HG03280 (cell line): ENCODE results near the gene SLC9A4.
A peak's percentile ranks its signal among the peaks of the same experiment; 100 is the strongest.

ENCODE experiments used
- ATAC-seq: cut with Tn5 transposase; IDR thresholded peaks from one replicate; pipeline ENCODE4 v1.9.1; 2021; ENCODE audit warnings: mild to moderate bottlenecking, moderate library complexity; ENCODE audit not compliant: unreplicated experiment

SLC9A4 gene

DNA sequence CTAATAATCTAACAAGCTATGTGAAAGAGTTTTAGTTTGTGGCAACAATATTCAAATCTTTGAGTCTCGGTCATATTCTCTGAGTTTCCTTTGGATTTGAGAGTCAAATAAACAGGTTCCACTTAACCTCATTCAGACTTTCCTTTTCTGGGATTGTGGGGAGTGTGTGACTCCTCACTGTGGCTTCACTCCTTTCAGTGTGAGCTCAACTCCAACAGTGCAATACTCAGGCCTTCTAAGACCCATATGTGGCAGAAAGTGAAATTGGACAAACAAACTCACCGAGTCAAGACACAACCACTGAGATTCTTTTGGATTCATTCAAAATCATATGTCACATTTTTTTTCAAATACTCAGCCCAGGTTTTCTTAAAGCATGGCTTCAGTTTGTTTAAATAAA lies 25.4 kb downstream of the SLC9A4 start:
- no peak for ATAC-seq

DNA sequence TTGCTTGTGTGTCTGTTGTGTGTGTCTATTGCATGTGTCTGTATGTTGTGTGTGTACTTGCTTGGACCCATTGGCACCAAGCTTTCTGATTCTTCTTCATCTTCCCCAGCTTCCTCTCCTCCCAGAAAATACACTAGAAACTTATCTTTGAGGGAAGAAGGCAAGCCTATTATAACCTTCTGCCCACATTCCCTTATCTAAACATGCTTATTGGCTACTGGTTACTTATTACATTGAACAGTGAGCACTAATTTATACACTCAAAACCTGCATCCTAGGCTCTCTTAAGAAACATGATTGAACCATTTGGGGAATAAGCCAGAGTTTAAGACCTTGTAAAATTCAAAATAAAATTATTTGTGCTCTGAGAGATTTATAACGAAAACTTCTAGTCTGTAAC lies 26.5 kb downstream of the SLC9A4 start:
- no peak for ATAC-seq

DNA sequence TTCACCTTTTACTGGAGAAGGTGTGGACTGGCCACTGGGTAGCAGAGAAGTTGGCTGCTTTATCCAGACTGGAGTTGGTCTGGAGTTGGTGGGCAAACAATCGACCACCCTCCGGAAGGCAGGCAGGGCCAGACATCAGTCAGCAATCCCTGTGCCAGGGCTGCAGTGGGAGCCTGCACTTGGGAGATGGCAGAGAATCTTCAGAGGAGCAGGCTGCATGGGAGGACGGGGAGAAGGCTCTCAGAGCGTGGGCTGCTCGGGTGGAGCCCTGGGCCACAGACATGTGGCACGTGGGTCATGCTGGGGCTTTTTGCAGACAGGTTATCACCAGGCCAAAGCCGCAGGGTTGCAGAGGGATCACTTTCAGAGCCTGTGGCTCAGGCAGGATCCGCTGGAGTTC lies 29.6 kb downstream of the SLC9A4 start:
- ATAC-seq, result no peak

DNA sequence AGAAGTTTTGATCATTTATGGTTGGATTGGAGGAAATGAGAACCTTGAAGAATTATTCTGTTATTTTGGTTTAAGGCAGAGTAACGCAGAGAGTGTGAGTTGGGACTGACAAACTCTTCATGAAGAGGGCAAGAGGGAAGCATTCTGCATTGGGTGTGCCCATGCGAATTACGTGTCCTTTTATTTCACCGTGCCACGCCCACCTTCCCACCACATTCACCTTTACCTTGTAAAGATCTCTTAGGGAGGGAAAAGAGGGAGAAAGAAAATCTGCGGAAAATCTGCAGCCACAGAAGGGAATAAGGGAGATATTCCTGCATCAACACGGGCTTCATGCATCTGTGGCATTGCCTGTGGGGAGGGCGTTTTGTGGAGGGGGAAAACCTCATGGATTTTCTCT lies 31.8 kb downstream of the SLC9A4 start:
- no peak for ATAC-seq

DNA sequence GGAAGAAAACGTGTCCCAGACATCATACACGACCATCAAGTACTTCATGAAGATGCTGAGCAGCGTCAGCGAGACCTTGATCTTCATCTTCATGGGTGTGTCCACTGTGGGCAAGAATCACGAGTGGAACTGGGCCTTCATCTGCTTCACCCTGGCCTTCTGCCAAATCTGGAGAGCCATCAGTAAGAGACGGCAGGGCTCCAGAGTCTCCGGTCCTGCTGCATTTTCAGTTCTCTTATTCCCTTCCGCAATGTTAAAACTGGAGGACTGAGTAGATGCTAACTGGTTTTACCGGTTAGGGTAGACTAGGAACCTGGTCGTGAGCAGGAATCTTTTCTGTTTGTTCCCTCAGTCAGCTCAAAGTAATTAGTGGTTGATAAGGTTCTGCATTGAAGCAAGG lies 32.3 kb downstream of the SLC9A4 start:
- no peak for ATAC-seq

DNA sequence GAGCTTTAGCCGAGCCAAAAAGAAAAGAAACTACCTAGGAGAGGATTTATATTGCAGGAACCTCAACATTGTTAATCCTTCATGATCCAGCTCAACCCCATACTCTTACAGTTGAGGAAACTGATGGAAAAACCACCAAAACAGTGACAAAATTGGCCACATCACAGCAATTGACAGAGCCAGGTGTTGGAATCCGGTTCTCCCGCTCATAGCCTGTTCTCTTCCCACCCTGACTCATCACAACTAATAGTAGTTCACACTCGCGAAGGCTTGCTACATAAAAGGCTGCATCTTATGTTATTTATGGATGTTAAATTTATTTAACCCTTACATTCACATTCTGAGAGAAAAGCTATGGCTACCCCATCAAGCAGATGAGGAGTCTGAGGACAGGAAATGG lies 33.7 kb downstream of the SLC9A4 start:
- ATAC-seq, result no peak

DNA sequence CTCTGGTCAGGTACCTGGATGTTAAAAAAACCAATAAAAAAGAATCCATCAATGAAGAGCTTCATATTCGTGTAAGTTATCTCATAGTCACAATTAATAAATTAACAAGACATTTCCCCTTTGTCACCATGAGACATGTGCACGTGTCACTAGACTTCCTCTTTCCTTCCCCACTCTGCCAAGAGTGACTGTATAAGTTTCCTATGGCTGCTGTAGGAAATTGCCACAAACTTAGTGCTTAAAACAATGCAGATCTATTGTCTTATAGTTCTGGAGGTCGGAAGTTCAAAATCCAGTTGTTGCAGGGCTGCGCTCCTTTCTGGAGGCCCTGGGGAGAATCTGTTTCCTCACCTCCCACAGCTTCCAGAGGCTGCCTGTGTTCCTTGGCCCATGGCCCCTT lies 35.8 kb downstream of the SLC9A4 start:
- ATAC-seq, result no peak

DNA sequence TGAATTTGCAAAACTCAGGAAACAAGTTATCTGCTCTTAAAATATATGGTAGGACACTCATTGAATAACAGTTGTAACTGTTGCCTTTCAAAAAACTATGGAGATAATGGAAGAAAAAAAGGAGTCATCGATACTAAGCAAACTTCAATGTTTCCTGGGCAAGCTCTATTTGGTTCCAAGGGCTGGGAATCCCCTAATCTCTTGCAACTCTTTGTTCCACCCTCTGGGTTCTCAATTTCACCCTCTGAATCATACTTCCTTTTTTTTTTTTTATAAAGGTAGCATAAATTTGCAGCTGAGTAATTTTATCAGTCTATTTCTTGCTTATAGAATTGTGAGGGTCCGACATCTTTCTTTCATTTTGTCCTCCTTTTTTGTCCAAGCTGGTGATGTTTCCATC lies 36.7 kb downstream of the SLC9A4 start:
- no peak for ATAC-seq

DNA sequence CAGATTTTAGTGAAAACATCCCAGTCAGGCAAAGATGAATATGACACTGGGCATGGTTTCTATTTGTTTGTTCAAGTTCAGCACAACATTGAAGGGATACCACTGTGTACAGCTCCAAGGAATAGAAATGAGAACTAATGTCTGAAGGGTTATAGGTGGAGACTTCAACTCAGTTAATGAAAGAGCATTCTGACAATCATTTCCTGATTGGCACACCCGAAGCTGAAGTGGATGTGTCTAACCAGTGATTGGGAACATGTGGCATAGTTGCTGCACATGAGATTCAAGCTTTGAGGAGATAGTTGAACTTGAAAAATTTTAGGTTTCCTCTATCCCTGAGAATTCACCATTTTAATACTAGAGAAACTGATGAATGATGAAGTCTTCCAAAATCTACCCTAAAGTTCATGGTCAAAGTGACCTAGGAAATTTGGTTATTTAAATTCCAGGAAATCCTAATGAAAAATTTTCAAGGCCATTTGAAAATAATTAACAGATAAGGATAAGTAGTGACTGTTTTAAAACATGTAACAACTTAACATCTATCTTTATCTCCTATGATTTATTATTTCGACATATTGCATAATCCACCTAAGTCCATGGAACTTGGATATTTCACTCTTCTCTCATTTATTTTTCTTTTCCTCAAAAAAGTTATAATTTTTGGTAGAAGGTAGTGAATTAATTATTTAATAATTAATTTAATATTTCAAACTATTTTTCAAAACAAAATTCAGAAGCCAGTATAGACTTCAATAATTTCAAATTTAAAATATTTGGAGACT lies 38.0 kb downstream of the SLC9A4 start:
- no peak for ATAC-seq

DNA sequence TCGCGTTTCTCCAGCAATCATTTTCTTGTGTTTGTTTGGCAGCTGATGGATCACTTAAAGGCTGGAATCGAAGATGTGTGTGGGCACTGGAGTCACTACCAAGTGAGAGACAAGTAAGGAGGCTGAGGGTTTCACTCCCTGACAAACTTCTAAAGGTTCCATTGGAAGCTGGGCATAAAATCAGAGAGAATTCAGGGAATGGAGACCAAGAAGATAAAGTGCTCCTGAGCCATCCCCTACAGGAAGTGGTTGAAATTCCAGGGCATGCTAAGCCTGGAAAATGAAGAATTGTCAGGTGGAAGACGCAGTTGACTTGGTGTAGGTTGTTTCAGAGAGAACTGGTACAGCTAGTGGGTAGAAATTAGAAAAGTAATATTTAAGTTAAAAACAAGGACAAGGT lies 39.1 kb downstream of the SLC9A4 start:
- ATAC-seq, result no peak

DNA sequence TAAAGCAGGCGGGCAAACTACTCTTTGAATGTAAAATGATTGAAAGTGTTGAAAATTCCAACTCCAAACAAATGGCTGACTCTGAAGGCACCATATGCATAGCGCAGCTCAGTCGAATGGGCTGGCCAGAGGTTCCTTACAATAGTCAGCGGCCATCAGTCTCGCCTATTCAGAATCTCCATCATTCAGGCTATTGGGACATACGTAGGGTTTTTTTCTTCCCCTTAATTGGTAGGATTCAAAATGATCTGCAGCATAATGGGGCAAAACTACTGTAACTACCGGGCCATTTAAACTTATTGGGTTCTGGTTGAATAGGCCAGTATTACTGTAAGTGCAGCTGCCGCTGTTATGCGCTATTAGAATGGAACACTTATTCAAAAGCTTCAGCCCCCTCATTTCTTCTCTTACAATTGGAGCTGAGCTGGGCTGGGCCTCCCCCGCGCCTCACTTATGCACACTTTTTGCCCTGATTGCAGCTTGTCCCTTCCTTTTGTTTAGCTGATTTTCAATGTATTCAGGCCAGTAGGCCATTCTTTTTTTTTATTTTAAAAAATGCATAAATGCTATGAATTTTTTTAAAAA lies 40.4 kb downstream of the SLC9A4 start:
- ATAC-seq, result no peak

DNA sequence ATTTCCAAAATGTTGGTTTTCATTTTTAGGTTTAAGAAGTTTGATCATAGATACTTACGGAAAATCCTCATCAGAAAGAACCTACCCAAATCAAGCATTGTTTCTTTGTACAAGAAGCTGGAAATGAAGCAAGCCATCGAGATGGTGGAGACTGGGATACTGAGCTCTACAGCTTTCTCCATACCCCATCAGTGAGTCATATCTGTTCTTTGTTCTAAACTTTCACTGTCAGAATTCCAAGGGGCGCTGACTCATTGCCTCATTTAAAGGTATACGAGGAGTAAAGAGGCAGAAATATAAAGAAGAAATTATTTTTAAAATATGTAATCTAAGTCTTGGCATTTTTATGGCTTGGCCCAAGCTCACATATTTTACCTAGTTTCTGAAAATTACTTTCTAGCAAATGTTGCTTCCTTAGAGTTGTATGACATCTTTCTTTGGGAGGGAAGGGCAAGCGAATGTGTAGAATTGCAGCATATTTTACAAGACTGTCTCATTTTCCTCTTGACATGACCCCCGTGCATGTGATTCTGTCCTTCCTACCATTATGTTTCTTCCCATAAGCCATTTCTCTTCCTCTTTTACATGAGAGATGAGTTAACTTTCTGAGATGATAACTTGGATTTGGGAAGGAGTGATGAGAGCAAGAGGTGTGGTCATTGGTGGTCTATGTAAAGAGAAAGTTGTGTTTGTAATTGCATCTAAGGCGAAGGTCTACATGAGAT lies 41.2 kb downstream of the SLC9A4 start:
- no peak for ATAC-seq

DNA sequence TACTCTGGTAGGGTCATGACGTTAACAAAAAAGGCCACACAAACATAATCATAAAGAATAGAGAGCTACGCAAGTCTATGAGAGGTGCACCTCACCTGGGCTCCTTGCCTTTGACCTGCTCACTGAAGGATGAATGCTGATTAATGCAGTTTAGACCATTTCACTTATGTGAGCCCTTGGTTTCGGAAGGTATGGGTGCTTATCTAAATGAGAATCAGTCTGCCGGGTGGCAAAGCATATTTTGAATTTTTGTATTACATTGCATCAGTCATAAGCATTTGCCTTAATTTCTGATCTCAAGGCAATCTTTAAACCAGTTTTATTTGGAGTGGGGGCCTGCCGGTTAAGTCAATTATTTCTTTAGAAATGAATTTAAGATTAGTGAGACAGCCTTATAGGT lies 42.8 kb downstream of the SLC9A4 start:
- no peak for ATAC-seq

DNA sequence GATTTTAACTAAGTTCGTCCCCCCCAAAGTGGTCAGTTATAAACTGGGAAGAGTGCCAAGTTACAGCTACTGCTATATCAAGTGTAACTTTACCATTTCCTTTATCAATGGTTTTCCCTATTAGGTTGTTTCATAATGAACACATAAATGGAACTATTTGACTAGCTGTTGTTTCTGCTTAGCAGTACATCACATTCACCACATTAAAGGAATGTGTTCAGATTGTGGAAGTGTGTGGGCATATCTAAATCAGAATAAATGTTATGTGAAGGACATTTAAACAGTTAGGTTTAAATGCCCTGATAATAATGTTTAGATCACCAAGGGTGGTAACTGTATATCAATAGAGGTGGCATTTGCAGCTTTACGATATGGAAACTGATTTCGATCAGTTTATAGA lies 45.1 kb downstream of the SLC9A4 start:
- ATAC-seq, result no peak

DNA sequence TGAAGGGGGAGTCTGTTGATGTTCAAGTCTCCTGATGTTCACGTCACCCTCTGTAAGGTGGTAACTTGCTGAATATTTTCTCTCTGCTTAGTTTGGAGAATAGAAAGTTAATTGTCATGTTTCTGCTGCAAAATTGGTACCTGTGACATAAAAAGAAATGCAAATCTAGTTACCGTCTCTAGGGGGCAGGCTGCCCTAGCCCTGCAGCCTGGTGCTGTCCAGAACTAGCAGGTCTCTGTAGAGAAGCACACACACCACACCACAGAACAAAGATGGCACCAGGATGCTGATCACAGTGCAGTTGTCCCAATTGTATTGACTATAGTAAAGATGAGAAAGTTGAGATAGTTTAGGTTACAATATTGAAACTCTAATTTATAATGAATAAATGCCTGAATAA lies 47.0 kb downstream of the SLC9A4 start:
- peak; percentile 66 for ATAC-seq

DNA sequence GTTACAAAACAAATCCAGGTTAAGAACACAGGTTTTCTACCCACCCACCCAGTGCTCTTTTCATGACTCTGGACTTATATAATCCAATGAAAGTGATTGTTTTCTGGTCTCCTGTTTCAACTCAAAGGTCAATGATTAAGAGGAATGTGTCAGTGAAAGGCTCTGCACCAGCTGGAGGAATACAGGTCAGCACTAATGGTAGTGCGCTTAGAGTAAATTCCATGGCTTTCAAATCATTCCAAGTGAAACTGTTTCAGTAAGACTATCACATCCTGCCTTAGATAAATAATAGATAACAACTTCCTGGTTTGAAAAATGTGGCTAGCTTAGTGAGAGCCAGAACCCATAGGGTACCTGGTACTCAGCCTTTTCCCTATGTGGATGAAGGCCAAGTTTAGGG lies 47.8 kb downstream of the SLC9A4 start:
- ATAC-seq, result no peak

DNA sequence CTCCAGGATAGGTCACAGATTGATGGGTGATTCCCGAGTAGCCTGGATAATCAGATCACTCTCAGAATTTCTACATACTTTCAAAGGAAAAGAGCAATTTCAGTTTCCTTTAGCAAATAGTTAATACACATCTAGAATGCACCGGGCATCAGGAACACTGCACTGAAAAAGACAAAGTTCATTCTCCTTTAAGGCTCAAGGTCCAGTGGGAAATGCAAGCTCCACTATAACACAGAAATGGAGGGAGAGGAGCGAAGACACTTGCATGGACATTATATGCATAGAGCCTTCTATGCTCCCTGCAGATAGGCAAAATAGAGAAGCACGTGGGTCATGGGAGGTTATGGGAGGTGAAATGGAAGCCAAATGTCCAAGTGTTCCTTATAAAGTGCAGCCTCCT lies 49.1 kb downstream of the SLC9A4 start:
- no peak for ATAC-seq

DNA sequence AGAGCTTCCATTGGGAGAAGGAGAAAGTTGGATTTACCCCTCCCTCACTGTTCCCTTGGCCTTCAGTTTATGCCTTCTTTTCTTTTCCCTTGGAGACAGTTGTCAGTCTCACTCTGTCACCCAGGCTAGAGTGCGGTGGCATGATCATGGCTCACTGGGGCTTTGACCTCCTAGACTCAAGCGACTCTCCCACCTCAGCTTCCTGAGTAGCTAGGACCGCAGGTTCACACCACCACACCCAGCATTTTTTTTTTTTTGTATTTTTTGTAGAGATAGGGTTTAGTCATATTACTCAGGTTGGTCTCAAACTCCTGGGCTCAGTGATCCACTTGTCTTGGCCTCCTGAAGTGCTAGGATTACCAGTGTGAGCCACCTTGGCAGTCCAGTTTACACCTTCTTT lies 49.9 kb downstream of the SLC9A4 start:
- ATAC-seq, result no peak

DNA sequence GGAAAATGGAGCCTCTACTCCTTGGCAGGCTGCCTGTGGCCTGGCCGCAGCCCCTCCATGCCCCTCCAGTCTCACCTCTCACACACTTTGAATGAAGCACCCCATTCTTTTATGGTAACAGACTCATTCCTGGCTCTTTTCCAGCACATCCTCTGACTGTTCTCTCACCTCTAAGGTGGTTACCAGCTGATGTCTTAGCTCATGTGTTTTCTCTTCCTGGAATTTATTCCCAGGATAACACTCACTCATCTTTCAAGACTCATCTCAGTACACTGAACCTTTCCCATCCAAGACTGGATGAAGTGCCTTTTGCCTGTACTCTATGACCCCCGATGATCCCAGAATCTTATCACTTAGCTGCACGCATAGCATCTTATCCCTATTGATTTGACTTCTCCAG lies 50.6 kb downstream of the SLC9A4 start:
- ATAC-seq, result no peak

DNA sequence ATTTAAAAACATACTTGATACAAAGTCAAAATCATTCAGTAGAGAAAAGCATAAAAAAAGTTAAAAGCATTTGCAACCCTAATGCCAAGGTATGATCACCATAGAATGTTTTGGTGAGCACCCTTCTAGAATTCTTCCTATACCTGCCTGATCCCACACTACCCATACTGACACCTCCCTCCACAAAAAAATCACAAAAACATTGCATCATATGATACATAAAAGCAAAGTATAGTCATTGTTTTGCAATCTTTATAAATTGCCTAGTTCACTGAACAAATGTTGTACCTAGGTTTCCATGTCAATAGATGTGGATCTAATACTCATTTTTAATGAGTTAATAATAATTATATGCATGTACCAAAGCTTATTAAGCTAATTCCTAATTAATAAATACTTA lies 54.1 kb downstream of the SLC9A4 start:
- ATAC-seq, result no peak

DNA sequence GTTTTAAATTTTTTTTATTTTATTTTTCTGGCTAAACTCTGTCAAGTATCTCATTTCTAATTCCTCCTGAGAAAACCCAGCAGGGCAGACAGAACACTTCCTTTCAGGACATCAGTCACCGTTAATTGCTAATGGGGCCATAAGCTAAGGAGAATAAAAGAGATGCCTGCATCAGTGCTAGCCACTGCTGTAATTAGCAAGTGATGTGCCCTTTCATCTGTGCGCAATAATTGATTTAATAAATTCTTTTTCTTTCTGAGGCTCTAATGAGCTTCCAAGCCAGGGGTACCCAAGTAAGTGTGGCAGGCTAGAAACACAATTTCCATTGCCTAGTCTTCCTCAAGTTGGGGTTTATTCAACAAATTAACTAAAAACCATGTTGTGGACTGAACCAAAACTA lies 65.5 kb downstream of the SLC9A4 start:
- ATAC-seq, result no peak

DNA sequence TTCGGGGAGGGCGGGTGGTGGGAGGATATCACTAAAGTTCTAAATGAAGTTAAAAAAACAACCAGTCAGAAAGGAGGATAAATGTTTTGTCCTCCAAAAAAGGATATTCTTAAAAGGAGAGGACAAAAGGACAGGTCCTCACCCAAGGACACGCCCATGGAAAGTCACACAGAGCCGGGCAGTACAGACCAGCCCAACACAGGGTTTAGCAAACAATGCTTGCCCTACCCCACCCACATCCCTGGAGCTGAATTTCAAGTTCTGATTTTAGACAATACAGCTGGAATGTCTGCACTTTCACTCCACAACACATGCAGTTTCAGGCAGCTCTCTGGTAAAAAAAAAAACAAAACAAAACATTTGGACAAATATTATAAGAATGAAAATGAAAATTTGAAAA lies 67.9 kb downstream of the SLC9A4 start:
- no peak for ATAC-seq
